Heart right ventricle (tissue), 16 donors: ENCODE results near the gene NME5. TPM values are rescaled to one million over a fixed set of nuclear protein-coding genes. Genes with fewer than 3 reads are reported as not detected.

Source experiments
- ATAC-seq, 8 donors: fragments of 200-7000 bp; cut with Tn5 transposase; one replicate each; pipeline ENCODE4 v1.9.1; 2020; ENCODE audit warnings: mild to moderate bottlenecking in 8 of 8, moderate library complexity in 8 of 8, moderate number of reproducible peaks in 1 of 8
- DNase-seq, 2 donors: peaks; one replicate each; pipeline ENCODE4 v3.0.0-alpha.2; 2020
- H3K27ac ChIP-seq, 10 donors: fragments of 200-600 bp; sonication (generic) in 2 of 10; one replicate each; pipeline versions ENCODE4 v1.5.0 to v1.8.0; 2020 to 2022; ENCODE audit warnings: mild to moderate bottlenecking in 3 of 10
- H3K27me3 ChIP-seq, 7 donors: fragments of 200-600 bp; one replicate each; pipeline ENCODE4 v1.8.0; 2021 to 2022; ENCODE audit warnings: mild to moderate bottlenecking in 2 of 7
- H3K36me3 ChIP-seq, 9 donors: fragments of 200-600 bp; sonication (generic) in 1 of 9; one replicate each; pipeline versions ENCODE4 v1.5.0 to v1.8.0; 2020 to 2022; ENCODE audit warnings: mild to moderate bottlenecking in 2 of 9
- H3K4me1 ChIP-seq, 9 donors: fragments of 200-600 bp; sonication (generic) in 1 of 9; one replicate each; pipeline versions ENCODE4 v1.5.0 to v1.8.0; 2020 to 2022; ENCODE audit warnings: mild to moderate bottlenecking in 4 of 9
- H3K4me3 ChIP-seq, 10 donors: fragments of 200-600 bp; sonication (generic) in 2 of 10; one replicate each; pipeline versions ENCODE4 v1.5.0 to v1.8.0; 2020 to 2022; ENCODE audit warnings: mild to moderate bottlenecking in 7 of 10, moderate library complexity in 2 of 10
- H3K9me3 ChIP-seq, 11 donors: fragments of 200-600 bp in 10 of 11; sonication (generic) in 2 of 11; one replicate each; pipeline versions ENCODE4 v1.5.0 to v1.8.0; 2013 to 2022; ENCODE audit warnings: mild to moderate bottlenecking in 2 of 11, control low read depth in 1 of 11, moderate library complexity in 1 of 11
- WGBS, 2 donors: extraction: QIAGEN DNeasy Blood & Tissue Kit; methylation state at CpG; one replicate each; pipeline ENCODE4 v1.1.7; 2013; ENCODE audit warnings: inconsistent platforms in 1 of 2; 5-methylcytosine and 5-hydroxymethylcytosine counted together
- intact Hi-C, 10 donors: fragments of 100-400 bp; cut with DNase I; formaldehyde crosslinking; loops; one replicate each; pipeline versions ENCODE4 v1.11.1 to v1.14.2; 2022
- polyA plus RNA-seq, 2 donors: library from polyadenylated mRNA; stranded (reverse); fragments of 200-250 nt; gene quantifications; one replicate each; pipeline ENCODE4 v1.2.3, GENCODE V29; 2013
- total RNA-seq, 10 donors: library from RNA; stranded (reverse); fragmentation: NEBNext Ultra II Directional in 3 of 10; extraction: Animal tissue kit (Norgen Biotek cat#: 25700) in 3 of 10; gene quantifications; one replicate each; pipeline versions ENCODE4 v1.2.1 to v1.2.4, GENCODE V29; 2021 to 2023
- TF ChIP-seq, protein P1 (sequence below), 9 donors: fragments of 200-600 bp; sonication (generic) in 2 of 9; IDR thresholded peaks; one replicate each; pipeline versions ENCODE4 v1.5.0 to v1.8.0; 2021 to 2022; ENCODE audit warnings: antibody characterized with exemption in 9 of 9, mild to moderate bottlenecking in 5 of 9, moderate library complexity in 1 of 9
- donor health status: Arrhythmogenic right ventricular cardiomyopathy.
- donor health status: ischemic (EF 13 %, LVEDD 7.1; RV severe dilation, severe dysfunction).
- donor health status: healthy with polysubstance abuse.
- donor health status: DM: no; HTN: yes; CAD: no.
- donor health status: DM: no; HTN: no; CAD: no.
- donor health status: ischemic (EF 25% LVEDD 6.9; RV normal size, moderate dysfunction).
- donor health status: ischemic (EF 25% LVEDD 5.7; RV mildly dilated, moderate dysfunction).
- donor health status: healthy.
- donor health status: DM: yes; HTN: yes; CAD: no.
- donor health status: Ischemic cardiomyopathy.
- donor health status: ischemic (EF 35%, LVEDD 5.7; RV mildly dilated, moderate dysfunction).
- donor health status: nonischemic (EF 11% LVEDD 7.7; RV severe dilation, severe dysfunction).
- donor health status: DM: yes; HTN: yes; CAD: no.
- donor health status: PGD.
- donor health status: ischemic (EF 29% LVEDD 5.4; RV normal size, mild dysfunction).
- donor health status: nonischemic (EF 23%, LVEDD 6.1; RV moderate dilation, normal function).

NME5 gene
- total and polyA plus RNA-seq, 12 donors, result 2.0 to 9.4 (median 3.9) TPM

- intact Hi-C loops, result no loop called here
- Histone ChIP-seq H3K36me3 (no peaks in the 10 kb centered on the region), H3K27me3 (peaks cover 0 to 15% (median 3%) of the 10 kb centered on the region in 7 donors), H3K27ac (no peak overlapping the region), H3K4me3 (no peak overlapping the region), H3K4me1 (peaks cover 0 to 4% (median 0%) of the 10 kb centered on the region in 9 donors), H3K9me3 (no peaks in the 10 kb centered on the region)
- TF ChIP-seq, protein P1, sequence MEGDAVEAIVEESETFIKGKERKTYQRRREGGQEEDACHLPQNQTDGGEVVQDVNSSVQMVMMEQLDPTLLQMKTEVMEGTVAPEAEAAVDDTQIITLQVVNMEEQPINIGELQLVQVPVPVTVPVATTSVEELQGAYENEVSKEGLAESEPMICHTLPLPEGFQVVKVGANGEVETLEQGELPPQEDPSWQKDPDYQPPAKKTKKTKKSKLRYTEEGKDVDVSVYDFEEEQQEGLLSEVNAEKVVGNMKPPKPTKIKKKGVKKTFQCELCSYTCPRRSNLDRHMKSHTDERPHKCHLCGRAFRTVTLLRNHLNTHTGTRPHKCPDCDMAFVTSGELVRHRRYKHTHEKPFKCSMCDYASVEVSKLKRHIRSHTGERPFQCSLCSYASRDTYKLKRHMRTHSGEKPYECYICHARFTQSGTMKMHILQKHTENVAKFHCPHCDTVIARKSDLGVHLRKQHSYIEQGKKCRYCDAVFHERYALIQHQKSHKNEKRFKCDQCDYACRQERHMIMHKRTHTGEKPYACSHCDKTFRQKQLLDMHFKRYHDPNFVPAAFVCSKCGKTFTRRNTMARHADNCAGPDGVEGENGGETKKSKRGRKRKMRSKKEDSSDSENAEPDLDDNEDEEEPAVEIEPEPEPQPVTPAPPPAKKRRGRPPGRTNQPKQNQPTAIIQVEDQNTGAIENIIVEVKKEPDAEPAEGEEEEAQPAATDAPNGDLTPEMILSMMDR (IDR thresholded peaks at IDR 0.05), result no peak
- ATAC-seq (no peak), DNase-seq (no peak)
- WGBS, 2 donors, result 37% methylated on average over 1 of the region's 1 CpG
Measured at GRCh38 chr5:138111937-138112336, 27.3 kb downstream of the NME5 start.

GRCh38 chr5:138111181-138111580 is 28.0 kb downstream of the NME5 start:
- intact Hi-C loops, result no loop called here
- Histone ChIP-seq H3K9me3 (no peaks in the 10 kb centered on the region), H3K4me3 (no peak overlapping the region), H3K4me1 (peaks cover 0 to 4% (median 0%) of the 10 kb centered on the region in 9 donors), H3K27me3 (peaks cover 0 to 15% (median 3%) of the 10 kb centered on the region in 7 donors), H3K27ac (no peak overlapping the region), H3K36me3 (no peaks in the 10 kb centered on the region)
- WGBS, 2 donors, result 85% methylated on average over 4 of the region's 4 CpGs
- TF ChIP-seq, protein P1 (IDR thresholded peaks at IDR 0.05), result no peak
- DNase-seq (no peak), ATAC-seq (no peak)

DNA sequence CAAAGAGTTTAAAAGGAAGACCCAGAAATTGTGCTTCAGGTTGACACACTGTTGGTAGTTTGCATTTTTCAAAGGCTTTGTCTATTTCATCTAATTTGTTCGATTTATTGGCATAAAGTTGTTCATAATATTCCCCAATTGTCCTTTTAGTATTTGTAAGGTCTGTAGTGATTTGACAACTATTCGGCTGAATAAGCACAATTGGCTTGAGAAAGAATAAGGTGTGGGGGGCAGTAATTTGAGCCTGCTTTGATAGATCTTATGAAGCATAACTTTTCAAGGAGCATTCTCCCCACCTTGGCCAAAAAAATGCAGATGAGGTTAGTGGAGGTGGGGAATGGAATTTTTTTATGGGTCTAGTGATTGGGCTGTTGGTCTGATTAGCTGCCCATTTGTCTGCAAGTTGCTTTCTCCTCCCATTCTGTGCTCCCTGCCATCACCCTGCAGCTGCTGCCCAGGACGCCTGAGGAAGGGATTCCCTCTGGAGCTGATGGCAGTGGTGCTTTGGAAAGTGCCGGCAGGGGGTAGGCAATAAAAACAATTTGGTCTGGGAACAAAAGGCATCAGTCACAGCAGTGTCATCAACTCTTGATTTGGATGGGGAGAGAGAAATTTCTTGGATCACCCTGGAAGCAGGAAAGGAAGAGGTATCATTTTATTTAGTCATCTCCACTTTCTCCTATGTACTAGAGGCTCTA is 28.8 kb downstream of the NME5 start:
- no peaks in the 10 kb centered on the region for H3K9me3 ChIP-seq
- TF ChIP-seq, protein P1 (IDR thresholded peaks at IDR 0.05), result no peak
- H3K4me3 ChIP-seq, result no peak overlapping the region
- intact Hi-C loops, result no loop called here
- 55 to 64% methylated on average over 4 of the region's 4 CpGs for WGBS, 2 donors
- peaks cover 0 to 4% (median 0%) of the 10 kb centered on the region in 9 donors for H3K4me1 ChIP-seq
- no peak overlapping the region for H3K27ac ChIP-seq
- H3K36me3 ChIP-seq, result no peaks in the 10 kb centered on the region
- peaks cover 0 to 15% (median 3%) of the 10 kb centered on the region in 7 donors for H3K27me3 ChIP-seq
- no peak for ATAC-seq
- no peak for DNase-seq

- intact Hi-C loops, result no loop called here
Measured at GRCh38 chr5:138109463-138110265, 29.6 kb downstream of the NME5 start.

More at GRCh38 chr5:138109463-138110265, 29.6 kb downstream of the NME5 start:
- H3K4me3 ChIP-seq, result no peak overlapping the region
- peaks cover 0 to 15% (median 3%) of the 10 kb centered on the region in 7 donors for H3K27me3 ChIP-seq
- WGBS, 2 donors, result 76 to 83% methylated on average over 1 of the region's 1 CpG
- H3K4me1 ChIP-seq, result peaks cover 0 to 4% (median 0%) of the 10 kb centered on the region in 9 donors
- no peaks in the 10 kb centered on the region for H3K9me3 ChIP-seq
- H3K36me3 ChIP-seq, result no peaks in the 10 kb centered on the region
- ATAC-seq (no peak), DNase-seq (no peak)
- TF ChIP-seq, protein P1 (IDR thresholded peaks at IDR 0.05), result no peak
- H3K27ac ChIP-seq, result no peak overlapping the region
